GM21367 (cell line): ENCODE data around the gene TBCB.
"Not testable (repeated sequence)": the region's sequence is repeated elsewhere in the genome, so short reads cannot be mapped to it uniquely, and the experiment has no call there.

ENCODE experiments used
- ATAC-seq: cut with Tn5 transposase; IDR thresholded peaks from one replicate; pipeline ENCODE4 v1.9.1; 2021; ENCODE audit not compliant: unreplicated experiment

The TBCB gene

DNA sequence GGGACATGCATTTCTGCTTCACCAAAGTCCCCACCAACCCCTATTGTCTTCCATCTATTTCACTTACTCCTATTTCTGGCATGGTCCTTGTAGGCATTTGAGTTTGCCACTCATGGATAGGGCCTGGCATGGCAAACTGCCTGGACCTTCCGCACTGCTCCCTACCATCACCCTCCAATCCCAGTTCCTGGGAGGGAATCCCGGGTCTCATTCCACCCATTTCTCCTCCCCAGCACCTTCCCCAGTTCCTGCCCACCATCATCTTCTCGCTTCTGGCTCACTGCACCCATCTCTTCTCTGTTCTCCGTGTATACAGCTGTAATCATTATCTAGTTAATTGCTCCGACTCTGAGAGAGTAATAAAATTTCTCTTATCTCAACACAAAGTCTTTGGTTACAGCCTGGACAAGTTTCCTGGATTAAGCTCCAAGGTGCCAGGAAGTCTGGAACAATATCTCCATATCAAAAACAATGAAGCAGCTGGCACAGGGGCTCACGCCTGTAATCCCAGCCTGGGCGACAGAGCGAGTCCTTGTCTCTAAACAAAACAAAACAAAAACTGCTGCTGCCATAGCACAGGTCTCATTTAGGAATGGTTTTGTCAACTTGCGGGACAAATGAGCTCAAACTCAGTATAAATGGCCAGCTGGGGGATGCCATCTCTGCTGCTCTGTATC is 54.0 kb downstream of the TBCB start:
- no peak for ATAC-seq

DNA sequence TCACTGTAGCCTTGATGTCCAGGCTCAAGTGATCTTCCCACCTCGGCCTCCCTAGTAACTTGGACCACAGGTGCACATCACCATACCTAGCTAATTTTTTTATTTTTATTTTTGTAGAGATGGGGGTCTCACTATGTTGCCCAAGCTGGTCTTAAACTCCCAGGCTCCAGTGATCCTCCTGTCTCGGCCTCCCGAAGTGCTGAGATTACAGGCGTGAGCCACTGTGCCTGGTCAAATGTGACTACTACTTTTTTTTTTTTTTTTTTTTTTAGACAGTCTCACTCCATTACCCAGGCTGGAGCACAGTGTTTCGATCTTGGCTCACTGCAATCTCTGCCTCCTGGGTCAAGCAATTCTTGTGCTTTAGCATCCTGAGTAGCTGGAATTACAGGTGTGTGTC is 57.6 kb downstream of the TBCB start:
- ATAC-seq = no peak

DNA sequence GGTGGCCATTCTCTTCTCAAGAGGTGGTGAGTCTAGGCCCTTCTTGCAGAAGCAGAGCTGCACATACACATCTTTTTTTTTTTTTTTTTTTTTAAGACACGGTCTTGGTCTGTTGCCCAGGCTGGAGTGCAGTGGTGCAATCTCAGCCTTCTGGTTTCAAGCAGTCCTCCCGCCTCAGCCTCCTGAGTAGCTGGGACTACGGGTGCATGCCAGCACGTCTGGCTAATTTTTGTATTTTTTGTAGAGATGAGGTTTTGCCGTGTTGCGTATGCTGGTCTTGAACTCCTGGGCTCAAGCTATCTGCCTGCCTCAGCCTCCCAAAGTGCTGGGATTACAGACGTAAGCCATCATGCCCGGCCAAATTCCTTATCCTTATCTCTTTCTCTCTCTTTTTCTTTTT is 58.6 kb downstream of the TBCB start:
- not testable (repeated sequence) for ATAC-seq
